ENCODE measurements around the gene KRT4. TPM values are rescaled to one million over a fixed set of nuclear protein-coding genes. Genes with fewer than 3 reads are reported as not detected.
A peak's percentile ranks its signal among the peaks of the same experiment; 100 is the strongest.

The KRT4 gene
- total RNA-seq, 1 experiment from 2014 or later: not detected

DNA sequence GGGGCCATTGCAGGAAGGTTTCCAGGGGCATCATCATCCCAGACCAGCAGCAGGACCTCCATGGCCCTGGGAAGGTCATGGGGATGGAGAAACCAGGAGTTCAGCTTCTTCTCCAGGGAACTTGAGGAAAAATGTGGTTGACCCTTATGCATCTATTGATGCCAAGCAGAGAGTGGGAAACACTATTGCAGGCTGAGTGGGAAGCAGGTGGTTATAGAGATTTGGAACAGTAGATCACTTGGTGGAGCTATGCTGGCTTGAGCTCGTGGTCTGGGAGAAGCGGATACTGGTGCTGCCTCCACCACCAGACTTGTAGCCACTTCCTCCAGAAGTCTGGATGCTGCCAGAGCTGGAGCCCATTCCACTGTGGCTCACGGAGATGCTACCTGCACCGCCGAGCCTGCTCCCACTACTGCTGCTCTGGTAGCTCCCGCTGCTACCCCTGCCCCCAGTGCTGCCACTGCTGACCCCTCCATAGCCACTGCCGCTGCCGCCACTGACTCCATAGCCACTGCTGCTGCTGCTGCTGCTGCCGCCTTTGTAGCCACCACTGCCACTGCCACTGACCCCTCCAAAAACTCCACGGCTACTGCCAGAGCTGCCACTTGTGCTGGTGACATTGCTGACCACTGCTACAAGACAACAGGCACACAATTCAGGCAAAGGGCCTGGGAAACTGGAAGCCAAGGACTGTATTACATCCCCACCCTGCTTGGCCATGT, 45.3 kb downstream of the KRT4 start:
- H3K4ac ChIP-seq (ENCODE audit: low read depth, low read length): no peak overlapping the region
- no peak overlapping the region for H3K56ac ChIP-seq (ENCODE audit: insufficient read length, low read depth, low read length)
- no peaks in the 10 kb centered on the region for H3K36me3 Mint-ChIP-seq (ENCODE audit: insufficient read depth in 1 of 3, low read depth in 3 of 3)
- H4K20me1 ChIP-seq (ENCODE audit: control insufficient read depth, insufficient read depth, insufficient read length): no peaks in the 10 kb centered on the region
- no CpG with 5 or more reads among the region's 10 CpGs for WGBS (ENCODE audit: extremely low coverage, insufficient read length, low lambda C conversion rate)
- no peaks in the 10 kb centered on the region for H3K23me2 ChIP-seq (ENCODE audit: insufficient read length, low read depth, low read length, poor library complexity, severe bottlenecking)
- H4K8ac ChIP-seq (replicated peaks; ENCODE audit: insufficient read length, low read depth, low read length): no peak overlapping the region
- no peak overlapping the region for H3K9ac ChIP-seq (ENCODE audit: extremely low read depth, insufficient read length, low read length)
- no peak overlapping the region for H4K5ac ChIP-seq (ENCODE audit: insufficient read length, low read depth, low read length)
- no peak overlapping the region for H2BK5ac ChIP-seq (ENCODE audit: insufficient read length, low read length)
- no peak overlapping the region for H3K27ac ChIP-seq (ENCODE audit: insufficient read length, low read depth, low read length)
- no peak overlapping the region for H2BK15ac ChIP-seq (ENCODE audit: low read depth, low read length)
- no peak overlapping the region for H3T11ph ChIP-seq (ENCODE audit: low read length)
- H2BK120ac ChIP-seq (ENCODE audit: low read depth, low read length, poor library complexity, severe bottlenecking): no peak overlapping the region
- peaks cover 24% of the 10 kb centered on the region for H3K27me3 Mint-ChIP-seq (ENCODE audit: low read depth)
- no peaks in the 10 kb centered on the region; a peak in 1 of 5 replicates for H3K9me3 Mint-ChIP-seq
- no peak overlapping the region for H3K4me3 Mint-ChIP-seq
- no peak overlapping the region for H3K14ac ChIP-seq (ENCODE audit: insufficient read depth, low read length)
- H3K79me2 ChIP-seq (ENCODE audit: insufficient read depth, low read length): no peaks in the 10 kb centered on the region
- H2AK5ac ChIP-seq (ENCODE audit: insufficient read length, low read length): no peak overlapping the region
- H3K4me2 ChIP-seq (ENCODE audit: insufficient read depth, insufficient read length, low read length): no peak overlapping the region
- H3K79me1 ChIP-seq (ENCODE audit: insufficient read depth, low read depth, low read length, poor library complexity, severe bottlenecking): no peaks in the 10 kb centered on the region
- H3K27ac Mint-ChIP-seq: peak overlapping the region in 1 of 3 experiments; percentile 82; a peak in 1 of 7 replicates
- no peak overlapping the region for H3K18ac ChIP-seq (ENCODE audit: insufficient read length, low read depth, low read length)
- TF ChIP-seq, protein P1, sequence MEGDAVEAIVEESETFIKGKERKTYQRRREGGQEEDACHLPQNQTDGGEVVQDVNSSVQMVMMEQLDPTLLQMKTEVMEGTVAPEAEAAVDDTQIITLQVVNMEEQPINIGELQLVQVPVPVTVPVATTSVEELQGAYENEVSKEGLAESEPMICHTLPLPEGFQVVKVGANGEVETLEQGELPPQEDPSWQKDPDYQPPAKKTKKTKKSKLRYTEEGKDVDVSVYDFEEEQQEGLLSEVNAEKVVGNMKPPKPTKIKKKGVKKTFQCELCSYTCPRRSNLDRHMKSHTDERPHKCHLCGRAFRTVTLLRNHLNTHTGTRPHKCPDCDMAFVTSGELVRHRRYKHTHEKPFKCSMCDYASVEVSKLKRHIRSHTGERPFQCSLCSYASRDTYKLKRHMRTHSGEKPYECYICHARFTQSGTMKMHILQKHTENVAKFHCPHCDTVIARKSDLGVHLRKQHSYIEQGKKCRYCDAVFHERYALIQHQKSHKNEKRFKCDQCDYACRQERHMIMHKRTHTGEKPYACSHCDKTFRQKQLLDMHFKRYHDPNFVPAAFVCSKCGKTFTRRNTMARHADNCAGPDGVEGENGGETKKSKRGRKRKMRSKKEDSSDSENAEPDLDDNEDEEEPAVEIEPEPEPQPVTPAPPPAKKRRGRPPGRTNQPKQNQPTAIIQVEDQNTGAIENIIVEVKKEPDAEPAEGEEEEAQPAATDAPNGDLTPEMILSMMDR (conservative IDR thresholded peaks at IDR 0.05): no peak
- H3K4me1 ChIP-seq (ENCODE audit: insufficient read depth, low read length): no peaks in the 10 kb centered on the region
- no peak overlapping the region for H3K23ac ChIP-seq (ENCODE audit: insufficient read length, low read depth, low read length)
- no peak overlapping the region for H2AFZ ChIP-seq (ENCODE audit: low read length)
- H3K4me1 Mint-ChIP-seq: no peaks in the 10 kb centered on the region
- H4K91ac ChIP-seq (ENCODE audit: insufficient read length, low read depth, low read length): no peak overlapping the region
- no peaks in the 10 kb centered on the region for H3K27me3 ChIP-seq (ENCODE audit: insufficient read depth, low read length)
- H2BK20ac ChIP-seq (ENCODE audit: low read depth, low read length, poor library complexity, severe bottlenecking): no peak overlapping the region
- no peak for DNase-seq
- no peaks in the 10 kb centered on the region for H3K9me3 ChIP-seq (ENCODE audit: control insufficient read depth, low read depth, low read length)
- H2BK12ac ChIP-seq (ENCODE audit: insufficient read length, low read depth, low read length): no peak overlapping the region

All from H9 (cell line).